ENCODE data around the gene MORC4.

- TF ChIP-seq POLR2A (IDR thresholded peaks at IDR 0.05; ENCODE audit: low read depth) = no peak
- TF ChIP-seq POLR2AphosphoS5 (IDR thresholded peaks at IDR 0.05) = peak; percentile 42 to 43
- TF ChIP-seq CTCF (IDR thresholded peaks at IDR 0.05) = peak; percentile 41 to 52 (median 48)
- no peak for TF ChIP-seq EP300 (IDR thresholded peaks at IDR 0.05)
These were observed 723 bp downstream of the MORC4 start for GRCh38 chrX:106999002-106999975.
